ENCODE measurements around the gene PCBP3. TPM values are rescaled to one million over a fixed set of nuclear protein-coding genes. Genes with fewer than 3 reads are reported as not detected.

Gene PCBP3
- total and polyA plus RNA-seq, 2 of the 8 experiments (the other 6 are each of a cell fraction or from before 2014, with no cell fraction given) = 3.5 to 6.3 TPM

DNA sequence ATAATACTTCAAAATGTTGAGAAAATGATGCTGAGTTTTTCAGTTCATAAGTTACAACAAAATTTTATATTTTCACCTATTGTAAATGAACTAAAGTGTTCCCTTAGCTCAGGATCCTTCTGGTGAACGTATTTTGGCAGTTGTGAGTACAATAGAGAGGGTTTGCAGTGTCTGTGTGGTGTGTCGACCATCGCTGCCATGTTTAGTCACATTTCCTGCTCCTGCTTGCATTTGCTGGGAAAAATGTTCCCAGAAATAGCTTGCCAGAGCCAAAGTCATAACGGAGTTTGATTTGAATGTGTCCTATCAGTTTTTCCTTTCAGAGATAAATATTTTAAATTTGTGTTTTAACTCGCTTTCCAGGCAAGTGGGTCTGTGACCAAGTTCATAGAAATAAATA is 220.9 kb downstream of the PCBP3 start:
- H3K9me3 ChIP-seq (ENCODE audit: insufficient read depth in 2 of 2, low read depth in 1 of 2, low read length in 1 of 2) = no peaks in the 10 kb centered on the region
- no peaks in the 10 kb centered on the region for H3K27me3 ChIP-seq (replicated peaks in 1 of 4; ENCODE audit: control insufficient read depth in 3 of 4, extremely low read depth in 1 of 4, insufficient read depth in 3 of 4, low read length in 3 of 4)
- ChIA-PET CTCF (ENCODE audit: partially characterized antibody) (interaction anchor here (2.3 to 2.5 kb wide), 3 partner anchors 10 to 15 kb away, joined by 9 to 15 read pairs (median 14); no protein-coding TSS in a partner anchor), POLR2A (ENCODE audit: partially characterized antibody) (interaction anchor here (0.7 kb wide), 1 partner anchor 280 kb away, joined by 4 read pairs; no protein-coding TSS in a partner anchor)
- H3K79me1 ChIP-seq (ENCODE audit: low read depth, low read length) = no peaks in the 10 kb centered on the region
- H2BK12ac ChIP-seq (ENCODE audit: low read depth, low read length) = no peak overlapping the region
- H3K18ac ChIP-seq (ENCODE audit: extremely low read depth, low read length) = no peak overlapping the region
- H2AFZ ChIP-seq (ENCODE audit: low read length) = no peak overlapping the region
- H3K4me1 ChIP-seq (replicated peaks in 1 of 4; ENCODE audit: control insufficient read depth in 3 of 4, insufficient read depth in 4 of 4, low read length in 3 of 4) = no peaks in the 10 kb centered on the region; a peak in 1 of 7 replicates
- no peak overlapping the region for H2BK120ac ChIP-seq (replicated peaks; ENCODE audit: low read depth, low read length)
- 94% methylated on average over 5 of the region's 5 CpGs; no CpG with 5 or more reads in 1 of the 2 experiments for WGBS, 2 experiments (ENCODE audit: extremely low coverage in 1 of 2, insufficient coverage in 1 of 2, insufficient read length in 1 of 2, insufficient replicate concordance in 2 of 2, low coverage in 1 of 2, low lambda C conversion rate in 2 of 2, missing lambda C conversion rate in 1 of 2)
- H3K14ac ChIP-seq (ENCODE audit: insufficient read length) = no peak overlapping the region
- no peak overlapping the region for H2BK20ac ChIP-seq (ENCODE audit: low read length)
- H3K79me2 ChIP-seq (ENCODE audit: control insufficient read depth in 1 of 2, insufficient read depth in 2 of 2, low read length in 2 of 2) = no peaks in the 10 kb centered on the region
- H3K4me2 ChIP-seq (ENCODE audit: insufficient read depth in 1 of 2, low read depth in 2 of 2, low read length in 2 of 2) = no peak overlapping the region
- no peak overlapping the region for H4K5ac ChIP-seq (ENCODE audit: insufficient read length, low read depth, low read length)
- no peaks in the 10 kb centered on the region for H3K36me3 ChIP-seq (ENCODE audit: control insufficient read depth in 2 of 4, insufficient read depth in 4 of 4, low read length in 3 of 4)
- no peak overlapping the region for H3K4me3 ChIP-seq (ENCODE audit: extremely low read depth in 1 of 4, insufficient read depth in 2 of 4, low read depth in 3 of 4, low read length in 4 of 4)
- no peak overlapping the region for H3K23ac ChIP-seq (ENCODE audit: insufficient read length)
- no peak overlapping the region for H2BK15ac ChIP-seq (ENCODE audit: low read length)
- H3K9ac ChIP-seq (replicated peaks in 1 of 4; ENCODE audit: extremely low read depth in 1 of 4, low read depth in 3 of 4, low read length in 3 of 4) = no peak overlapping the region
- DNase-seq (ENCODE audit: low read depth in 1 of 2, low spot score in 2 of 2) = no peak
- no peaks in the 10 kb centered on the region for H3K23me2 ChIP-seq (ENCODE audit: low read depth, low read length)
- no peak overlapping the region for H3K27ac ChIP-seq (ENCODE audit: low read depth, low read length)
- H3K4ac ChIP-seq (replicated peaks; ENCODE audit: insufficient read length, low read depth, low read length) = no peak overlapping the region
- TF ChIP-seq TBP (IDR thresholded peaks at IDR 0.05; ENCODE audit: low read depth, low read length) (no peak), RXRA (IDR thresholded peaks at IDR 0.05; ENCODE audit: insufficient read depth, low read depth, low read length) (no peak), MAFK (IDR thresholded peaks at IDR 0.05; ENCODE audit: low read depth, low read length) (no peak)
- TF ChIP-seq, protein P1, sequence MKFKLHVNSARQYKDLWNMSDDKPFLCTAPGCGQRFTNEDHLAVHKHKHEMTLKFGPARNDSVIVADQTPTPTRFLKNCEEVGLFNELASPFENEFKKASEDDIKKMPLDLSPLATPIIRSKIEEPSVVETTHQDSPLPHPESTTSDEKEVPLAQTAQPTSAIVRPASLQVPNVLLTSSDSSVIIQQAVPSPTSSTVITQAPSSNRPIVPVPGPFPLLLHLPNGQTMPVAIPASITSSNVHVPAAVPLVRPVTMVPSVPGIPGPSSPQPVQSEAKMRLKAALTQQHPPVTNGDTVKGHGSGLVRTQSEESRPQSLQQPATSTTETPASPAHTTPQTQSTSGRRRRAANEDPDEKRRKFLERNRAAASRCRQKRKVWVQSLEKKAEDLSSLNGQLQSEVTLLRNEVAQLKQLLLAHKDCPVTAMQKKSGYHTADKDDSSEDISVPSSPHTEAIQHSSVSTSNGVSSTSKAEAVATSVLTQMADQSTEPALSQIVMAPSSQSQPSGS (IDR thresholded peaks at IDR 0.05; ENCODE audit: low read length) = no peak
- H3K56ac ChIP-seq (replicated peaks; ENCODE audit: insufficient read length, low read depth, low read length) = no peak overlapping the region
- H4K91ac ChIP-seq (replicated peaks; ENCODE audit: insufficient read length, low read length) = no peak overlapping the region
- no peak overlapping the region for H4K8ac ChIP-seq (ENCODE audit: extremely low read depth, insufficient read depth, low read length)
- peaks cover 0 to under 1% of the 10 kb centered on the region in 2 experiments for H4K20me1 ChIP-seq (replicated peaks in 1 of 2; ENCODE audit: control insufficient read depth in 1 of 2, insufficient read depth in 2 of 2, low read length in 2 of 2)
- no peak for FAIRE-seq
- H2BK5ac ChIP-seq (ENCODE audit: low read depth, low read length) = no peak overlapping the region
- no peak overlapping the region for H2AK5ac ChIP-seq (ENCODE audit: low read depth, low read length)
